Liver (tissue), 3 donors: ENCODE results near the gene NLK.

Experiments
- SP1 ChIP-seq: IDR thresholded peaks from 2 replicates; pipeline ENCODE4 v1.6.1; 2018; ENCODE audit warnings: antibody characterized with exemption, mild to moderate bottlenecking
- TAF1 ChIP-seq: conservative IDR thresholded peaks from 2 replicates; pipeline ENCODE4 v1.6.1; 2016; ENCODE audit warnings: antibody characterized with exemption, mild to moderate bottlenecking
- YY1 ChIP-seq: IDR thresholded peaks from 2 replicates; pipeline ENCODE4 v1.6.1; 2016; ENCODE audit warnings: antibody characterized with exemption, mild to moderate bottlenecking
- TF ChIP-seq, protein P1 (sequence below): IDR thresholded peaks from 2 replicates; pipeline ENCODE4 v1.6.1; 2016; ENCODE audit warnings: antibody characterized with exemption
- TF ChIP-seq, protein P2 (sequence below): fragments of 150-350 bp; IDR thresholded peaks from 2 replicates; pipeline ENCODE4 v1.5.1; 2017; ENCODE audit warnings: improper control_type of control experiment, low read depth, low read length; ENCODE audit not compliant: missing input control
- TF ChIP-seq, protein P3 (sequence below): IDR thresholded peaks from 2 replicates; pipeline ENCODE4 v1.6.1; 2016; ENCODE audit warnings: antibody characterized with exemption, mild to moderate bottlenecking
- donor health status: healthy.
- donor health status: healthy.

DNA sequence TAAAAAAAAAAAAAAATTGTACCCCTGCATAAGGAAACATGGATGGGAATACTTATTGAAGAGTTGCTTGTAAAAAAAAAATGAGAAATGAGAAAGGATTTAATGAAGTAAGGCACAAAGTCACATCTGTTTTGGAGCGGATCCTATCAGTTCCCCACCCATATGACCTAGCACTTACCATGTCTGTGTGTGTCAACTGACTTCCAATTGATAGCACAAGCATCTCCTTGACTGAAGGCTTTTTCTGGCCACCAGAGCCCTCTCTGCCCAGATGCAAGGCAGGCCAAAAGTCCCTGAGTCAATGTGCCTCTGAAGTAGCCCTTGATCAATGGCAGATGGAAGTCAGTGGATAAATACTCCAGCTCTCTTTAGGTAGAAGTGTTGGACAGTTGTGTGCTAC, 13.4 kb upstream of the NLK start:
- TF ChIP-seq, protein P1, sequence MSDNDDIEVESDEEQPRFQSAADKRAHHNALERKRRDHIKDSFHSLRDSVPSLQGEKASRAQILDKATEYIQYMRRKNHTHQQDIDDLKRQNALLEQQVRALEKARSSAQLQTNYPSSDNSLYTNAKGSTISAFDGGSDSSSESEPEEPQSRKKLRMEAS, result no peak
- TF ChIP-seq, protein P2, sequence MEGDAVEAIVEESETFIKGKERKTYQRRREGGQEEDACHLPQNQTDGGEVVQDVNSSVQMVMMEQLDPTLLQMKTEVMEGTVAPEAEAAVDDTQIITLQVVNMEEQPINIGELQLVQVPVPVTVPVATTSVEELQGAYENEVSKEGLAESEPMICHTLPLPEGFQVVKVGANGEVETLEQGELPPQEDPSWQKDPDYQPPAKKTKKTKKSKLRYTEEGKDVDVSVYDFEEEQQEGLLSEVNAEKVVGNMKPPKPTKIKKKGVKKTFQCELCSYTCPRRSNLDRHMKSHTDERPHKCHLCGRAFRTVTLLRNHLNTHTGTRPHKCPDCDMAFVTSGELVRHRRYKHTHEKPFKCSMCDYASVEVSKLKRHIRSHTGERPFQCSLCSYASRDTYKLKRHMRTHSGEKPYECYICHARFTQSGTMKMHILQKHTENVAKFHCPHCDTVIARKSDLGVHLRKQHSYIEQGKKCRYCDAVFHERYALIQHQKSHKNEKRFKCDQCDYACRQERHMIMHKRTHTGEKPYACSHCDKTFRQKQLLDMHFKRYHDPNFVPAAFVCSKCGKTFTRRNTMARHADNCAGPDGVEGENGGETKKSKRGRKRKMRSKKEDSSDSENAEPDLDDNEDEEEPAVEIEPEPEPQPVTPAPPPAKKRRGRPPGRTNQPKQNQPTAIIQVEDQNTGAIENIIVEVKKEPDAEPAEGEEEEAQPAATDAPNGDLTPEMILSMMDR, result no peak
- TF ChIP-seq YY1 (no peak), SP1 (no peak), TAF1 (no peak)
- TF ChIP-seq, protein P3, sequence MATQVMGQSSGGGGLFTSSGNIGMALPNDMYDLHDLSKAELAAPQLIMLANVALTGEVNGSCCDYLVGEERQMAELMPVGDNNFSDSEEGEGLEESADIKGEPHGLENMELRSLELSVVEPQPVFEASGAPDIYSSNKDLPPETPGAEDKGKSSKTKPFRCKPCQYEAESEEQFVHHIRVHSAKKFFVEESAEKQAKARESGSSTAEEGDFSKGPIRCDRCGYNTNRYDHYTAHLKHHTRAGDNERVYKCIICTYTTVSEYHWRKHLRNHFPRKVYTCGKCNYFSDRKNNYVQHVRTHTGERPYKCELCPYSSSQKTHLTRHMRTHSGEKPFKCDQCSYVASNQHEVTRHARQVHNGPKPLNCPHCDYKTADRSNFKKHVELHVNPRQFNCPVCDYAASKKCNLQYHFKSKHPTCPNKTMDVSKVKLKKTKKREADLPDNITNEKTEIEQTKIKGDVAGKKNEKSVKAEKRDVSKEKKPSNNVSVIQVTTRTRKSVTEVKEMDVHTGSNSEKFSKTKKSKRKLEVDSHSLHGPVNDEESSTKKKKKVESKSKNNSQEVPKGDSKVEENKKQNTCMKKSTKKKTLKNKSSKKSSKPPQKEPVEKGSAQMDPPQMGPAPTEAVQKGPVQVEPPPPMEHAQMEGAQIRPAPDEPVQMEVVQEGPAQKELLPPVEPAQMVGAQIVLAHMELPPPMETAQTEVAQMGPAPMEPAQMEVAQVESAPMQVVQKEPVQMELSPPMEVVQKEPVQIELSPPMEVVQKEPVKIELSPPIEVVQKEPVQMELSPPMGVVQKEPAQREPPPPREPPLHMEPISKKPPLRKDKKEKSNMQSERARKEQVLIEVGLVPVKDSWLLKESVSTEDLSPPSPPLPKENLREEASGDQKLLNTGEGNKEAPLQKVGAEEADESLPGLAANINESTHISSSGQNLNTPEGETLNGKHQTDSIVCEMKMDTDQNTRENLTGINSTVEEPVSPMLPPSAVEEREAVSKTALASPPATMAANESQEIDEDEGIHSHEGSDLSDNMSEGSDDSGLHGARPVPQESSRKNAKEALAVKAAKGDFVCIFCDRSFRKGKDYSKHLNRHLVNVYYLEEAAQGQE, result no peak
